Tibial artery (tissue), 4 donors: ENCODE measurements around the gene RPS6KA3.

Experiments used
- DNase-seq, 2 donors: peaks; one replicate each; pipeline ENCODE4 v3.0.0-alpha.2; 2019
- H3K27ac ChIP-seq, 2 donors: fragments of 200-600 bp; sonication (generic) in 1 of 2; 1 replicate in 1 of 2; 2 replicates in 1 of 2; pipeline ENCODE4 v1.5.1; 2018 to 2019; ENCODE audit warnings: mild to moderate bottlenecking in 1 of 2
- H3K27me3 ChIP-seq, 2 donors: fragments of 200-600 bp; sonication (generic) in 1 of 2; one replicate each; pipeline versions ENCODE4 v1.5.1 to v1.6.0; 2016 to 2019
- H3K36me3 ChIP-seq, 3 donors: fragments of 200-600 bp; sonication (generic) in 2 of 3; one replicate each; pipeline ENCODE4 v1.5.1; 2016 to 2019; ENCODE audit warnings: mild to moderate bottlenecking in 2 of 3
- H3K4me1 ChIP-seq, 4 donors: fragments of 200-600 bp; sonication (generic) in 2 of 4; 1 replicate in 3 of 4; 2 replicates in 1 of 4; pipeline ENCODE4 v1.5.1; 2016 to 2019
- H3K4me3 ChIP-seq, 2 donors: fragments of 200-600 bp; sonication (generic) in 1 of 2; 1 replicate in 1 of 2; 2 replicates in 1 of 2; pipeline ENCODE4 v1.5.1; 2018 to 2019; ENCODE audit warnings: mild to moderate bottlenecking in 2 of 2
- H3K9me3 ChIP-seq, 3 donors: fragments of 200-600 bp; sonication (generic) in 1 of 3; one replicate each; pipeline ENCODE4 v1.5.1; 2016 to 2019
- CTCF ChIP-seq, 2 experiments: fragments of 200-600 bp in 1 of 2; fragments of 450-650 bp in 1 of 2; IDR thresholded peaks; one replicate each; pipeline ENCODE4 v1.5.1; 2017 to 2019; ENCODE audit warnings: antibody characterized with exemption in 2 of 2, mild to moderate bottlenecking in 1 of 2, moderate library complexity in 1 of 2
- intact Hi-C: fragments of 100-400 bp; cut with DNase I; formaldehyde crosslinking; loops from one replicate; pipeline ENCODE4 v1.15.0; 2023; ENCODE audit warnings: low total_unique reads

RPS6KA3 gene

GRCh38 chrX:20159797-20160385 lies 106.8 kb downstream of the RPS6KA3 start:
- Histone ChIP-seq H3K36me3 (peaks cover 4 to 24% (median 17%) of the 10 kb centered on the region in 3 donors), H3K4me1 (no peaks in the 10 kb centered on the region), H3K27ac (no peak overlapping the region), H3K27me3 (no peaks in the 10 kb centered on the region), H3K4me3 (no peak overlapping the region), H3K9me3 (no peaks in the 10 kb centered on the region)
- intact Hi-C loops: no loop called here
- TF ChIP-seq CTCF (IDR thresholded peaks at IDR 0.05): no peak
- no peak for DNase-seq

GRCh38 chrX:20151689-20152088 lies 115.0 kb downstream of the RPS6KA3 start:
- no peaks in the 10 kb centered on the region for H3K27me3 ChIP-seq
- no peaks in the 10 kb centered on the region for H3K4me1 ChIP-seq
- intact Hi-C loops: no loop called here
- TF ChIP-seq CTCF (IDR thresholded peaks at IDR 0.05): no peak
- H3K27ac ChIP-seq: no peak overlapping the region
- no peak overlapping the region for H3K4me3 ChIP-seq
- H3K36me3 ChIP-seq: peaks cover 10 to 18% (median 13%) of the 10 kb centered on the region in 3 donors
- H3K9me3 ChIP-seq: no peaks in the 10 kb centered on the region
- DNase-seq: no peak

- DNase-seq: no peak
- Histone ChIP-seq H3K36me3 (peaks cover 0 to 5% (median 3%) of the 10 kb centered on the region in 3 donors), H3K4me1 (no peaks in the 10 kb centered on the region), H3K27me3 (no peaks in the 10 kb centered on the region), H3K4me3 (no peak overlapping the region), H3K27ac (no peak overlapping the region), H3K9me3 (no peaks in the 10 kb centered on the region)
- TF ChIP-seq CTCF (IDR thresholded peaks at IDR 0.05): no peak
- intact Hi-C loops: loop anchor here (10.0 kb wide), 1 partner anchor 115 kb away; the partner anchor contains the start of gene RPS6KA3
Measured at GRCh38 chrX:20149326-20149725, 117.4 kb downstream of the RPS6KA3 start.

- no peak for DNase-seq
- H3K27ac ChIP-seq: no peak overlapping the region
- H3K36me3 ChIP-seq: peaks cover 0 to 3% (median 0%) of the 10 kb centered on the region in 3 donors
- no peak for TF ChIP-seq CTCF (IDR thresholded peaks at IDR 0.05)
- no peaks in the 10 kb centered on the region for H3K9me3 ChIP-seq
- H3K4me3 ChIP-seq: no peak overlapping the region
- intact Hi-C loops: loop anchor here (10.0 kb wide), 1 partner anchor 117 kb away; the partner anchor contains the start of gene RPS6KA3
- no peaks in the 10 kb centered on the region for H3K27me3 ChIP-seq
- no peaks in the 10 kb centered on the region for H3K4me1 ChIP-seq
Measured at GRCh38 chrX:20147561-20147960, 119.1 kb downstream of the RPS6KA3 start.

- H3K4me1 ChIP-seq: peaks cover 0 to 14% (median 5%) of the 10 kb centered on the region in 4 donors
- H3K27me3 ChIP-seq: no peaks in the 10 kb centered on the region
- intact Hi-C loops: loop anchor here (10.0 kb wide), 1 partner anchor 120 kb away; the partner anchor contains the start of gene RPS6KA3
- H3K4me3 ChIP-seq: no peak overlapping the region
- H3K27ac ChIP-seq: no peak overlapping the region
- DNase-seq: no peak
- no peaks in the 10 kb centered on the region for H3K9me3 ChIP-seq
- no peaks in the 10 kb centered on the region for H3K36me3 ChIP-seq
- TF ChIP-seq CTCF (IDR thresholded peaks at IDR 0.05): no peak
Measured at GRCh38 chrX:20144491-20144890, 122.2 kb downstream of the RPS6KA3 start.
